Stimulated activated CD8-positive, alpha-beta memory T cell treated with anti-CD3 and anti-CD28 coated beads, Interleukin-15, amount 100 ng/mL, for 1 hour (primary cell): Measurements from ENCODE around the gene PLTP.

Source experiments
- DNase-seq: peaks from one replicate; pipeline ENCODE4 v3.0.0-alpha.2; 2020; ENCODE audit warnings: low read depth

Gene PLTP

GRCh38 chr20:45898285-45898684 is 13.7 kb downstream of the PLTP start:
- no peak for DNase-seq

DNA sequence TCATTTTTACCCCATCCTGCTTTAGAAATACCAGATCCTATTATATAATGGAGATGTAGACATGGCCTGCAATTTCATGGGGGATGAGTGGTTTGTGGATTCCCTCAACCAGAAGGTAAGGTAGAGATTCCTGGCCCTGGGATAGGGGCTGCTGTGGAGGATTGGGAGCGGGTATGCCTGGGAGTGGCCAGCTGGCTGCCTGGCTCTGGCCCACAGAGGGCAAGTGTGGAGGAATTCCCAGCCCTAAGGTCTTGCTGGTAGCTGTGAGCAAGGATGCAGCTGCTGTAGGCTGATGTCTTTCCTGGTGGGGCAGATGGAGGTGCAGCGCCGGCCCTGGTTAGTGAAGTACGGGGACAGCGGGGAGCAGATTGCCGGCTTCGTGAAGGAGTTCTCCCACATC is 14.3 kb downstream of the PLTP start:
- DNase-seq: no peak

- no peak for DNase-seq
Measured at GRCh38 chr20:45897289-45897688, 14.7 kb downstream of the PLTP start.

- DNase-seq: no peak
Measured at GRCh38 chr20:45896641-45897161, 15.3 kb downstream of the PLTP start.

DNA sequence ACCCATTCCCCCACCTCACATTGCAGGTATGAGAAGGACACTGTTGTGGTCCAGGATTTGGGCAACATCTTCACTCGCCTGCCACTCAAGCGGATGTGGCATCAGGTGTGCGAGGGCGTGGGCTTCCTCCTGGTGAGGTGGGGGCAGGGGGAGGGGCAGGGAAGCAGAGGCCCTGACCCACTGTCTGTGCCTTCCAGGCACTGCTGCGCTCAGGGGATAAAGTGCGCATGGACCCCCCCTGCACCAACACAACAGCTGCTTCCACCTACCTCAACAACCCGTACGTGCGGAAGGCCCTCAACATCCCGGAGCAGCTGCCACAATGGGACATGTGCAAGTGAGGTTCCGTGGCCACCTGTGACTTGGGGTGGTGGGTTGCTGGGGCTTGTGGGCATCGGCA is 17.2 kb downstream of the PLTP start:
- DNase-seq: no peak

DNA sequence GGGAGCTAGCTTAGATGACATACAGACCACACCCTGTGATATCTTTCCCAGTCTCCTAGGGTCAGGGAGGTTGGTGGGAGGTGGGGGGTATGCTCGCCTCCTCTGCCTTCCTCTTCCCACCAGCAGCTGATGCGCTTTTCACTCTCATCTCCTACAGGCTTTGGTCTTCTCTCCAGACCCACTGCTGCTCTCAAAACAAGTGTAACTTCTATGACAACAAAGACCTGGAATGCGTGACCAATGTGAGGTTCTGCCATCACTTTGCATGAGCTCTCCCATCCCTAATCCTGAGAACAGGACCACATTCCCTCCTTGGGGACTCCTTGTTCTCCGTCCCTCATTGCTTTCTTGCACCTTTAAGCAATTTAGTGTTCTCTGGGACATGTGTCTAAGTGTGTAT is 18.1 kb downstream of the PLTP start:
- DNase-seq: no peak

- no peak for DNase-seq
Measured at GRCh38 chr20:45892828-45893500, 19.0 kb downstream of the PLTP start.

- no peak for DNase-seq
Measured at GRCh38 chr20:45892049-45892825, 19.7 kb downstream of the PLTP start.

DNA sequence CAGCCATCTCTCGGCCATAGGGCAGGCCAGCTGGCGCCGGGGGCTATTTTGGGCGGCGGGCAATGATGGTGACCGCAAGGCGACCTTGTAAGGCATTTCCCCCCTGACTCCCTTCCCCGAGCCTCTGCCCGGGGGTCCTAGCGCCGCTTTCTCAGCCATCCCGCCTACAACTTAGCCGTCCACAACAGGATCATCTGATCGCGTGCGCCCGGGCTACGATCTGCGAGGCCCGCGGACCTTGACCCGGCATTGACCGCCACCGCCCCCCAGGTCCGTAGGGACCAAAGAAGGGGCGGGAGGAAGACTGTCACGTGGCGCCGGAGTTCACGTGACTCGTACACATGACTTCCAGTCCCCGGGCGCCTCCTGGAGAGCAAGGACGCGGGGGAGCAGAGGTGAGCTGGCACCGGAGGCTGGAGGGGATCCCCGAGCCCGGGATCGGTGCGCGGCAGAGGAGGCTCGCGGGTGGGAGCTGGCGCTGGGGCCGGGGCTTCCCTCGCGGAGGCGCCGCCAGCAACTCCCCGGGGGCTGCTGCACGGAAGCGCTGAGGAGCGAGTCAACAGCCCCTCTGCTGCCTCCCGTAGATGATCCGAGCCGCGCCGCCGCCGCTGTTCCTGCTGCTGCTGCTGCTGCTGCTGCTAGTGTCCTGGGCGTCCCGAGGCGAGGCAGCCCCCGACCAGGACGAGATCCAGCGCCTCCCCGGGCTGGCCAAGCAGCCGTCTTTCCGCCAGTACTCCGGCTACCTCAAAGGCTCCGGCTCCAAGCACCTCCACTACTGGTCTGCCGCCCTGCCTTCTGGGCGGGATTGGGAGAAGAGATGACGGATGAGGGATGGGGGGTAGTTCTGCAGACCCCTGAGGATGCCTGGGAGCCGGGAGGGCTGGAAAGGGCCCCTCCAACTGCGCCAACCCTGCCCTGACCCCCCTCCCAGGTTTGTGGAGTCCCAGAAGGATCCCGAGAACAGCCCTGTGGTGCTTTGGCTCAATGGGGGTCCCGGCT is 20.7 kb downstream of the PLTP start, which contains the start of the genes CTSA and NEURL2:
TSS of gene CTSA (plus strand) at position 351 of the 999 bp plus-strand sequence. CDS start at position 585, 234 bp downstream.
TSS of gene NEURL2 (minus strand) at position 224 of the 999 bp plus-strand sequence. CDS start at position 7, 217 bp downstream.
- peak; percentile 70 for DNase-seq

DNA sequence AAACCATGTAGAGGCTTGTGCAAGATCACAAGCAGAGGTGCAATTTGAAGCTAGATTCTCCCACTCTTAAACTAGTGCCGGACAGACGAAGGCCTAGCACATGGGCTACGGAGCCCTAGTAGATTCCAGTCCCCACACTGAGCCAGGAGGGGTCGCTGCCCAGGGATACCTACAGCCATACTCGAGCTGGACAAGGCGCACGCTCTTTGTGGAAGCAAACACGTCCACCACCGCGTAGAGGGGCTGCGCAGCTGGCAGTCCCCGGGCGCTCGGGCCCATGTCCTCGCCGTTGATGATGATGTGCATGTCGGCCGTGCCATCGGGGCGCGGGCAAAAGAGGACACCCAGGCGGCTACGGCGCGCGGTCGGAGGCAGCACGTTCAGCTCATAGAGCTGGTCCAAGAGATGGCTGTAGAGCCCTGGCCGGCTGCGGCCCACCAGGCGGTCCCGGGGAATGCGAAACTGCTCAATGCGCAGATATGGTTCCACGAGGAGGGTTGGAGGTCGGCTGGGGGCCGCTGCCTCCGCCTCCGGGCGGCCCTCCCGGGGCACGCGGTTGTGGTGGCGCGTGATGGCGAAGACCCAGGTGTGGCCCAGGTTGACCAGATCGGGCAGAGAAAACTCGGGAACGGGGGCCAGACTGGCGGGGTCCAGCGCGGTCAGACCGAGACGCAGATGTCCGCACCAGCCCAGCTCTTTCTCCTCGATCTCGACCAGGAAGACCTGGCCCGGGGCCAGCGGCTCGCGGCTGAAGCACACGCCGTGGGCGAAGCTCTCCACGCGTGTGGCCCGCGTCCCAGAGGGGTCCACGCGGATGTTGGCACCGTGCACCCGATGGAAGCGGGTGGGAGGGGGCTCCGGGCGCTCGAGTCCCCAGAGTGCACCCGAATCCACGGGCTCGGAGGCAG is 21.6 kb downstream of the PLTP start:
- no peak for DNase-seq

- DNase-seq: no peak
Measured at GRCh38 chr20:45888681-45889080, 23.3 kb downstream of the PLTP start.

DNA sequence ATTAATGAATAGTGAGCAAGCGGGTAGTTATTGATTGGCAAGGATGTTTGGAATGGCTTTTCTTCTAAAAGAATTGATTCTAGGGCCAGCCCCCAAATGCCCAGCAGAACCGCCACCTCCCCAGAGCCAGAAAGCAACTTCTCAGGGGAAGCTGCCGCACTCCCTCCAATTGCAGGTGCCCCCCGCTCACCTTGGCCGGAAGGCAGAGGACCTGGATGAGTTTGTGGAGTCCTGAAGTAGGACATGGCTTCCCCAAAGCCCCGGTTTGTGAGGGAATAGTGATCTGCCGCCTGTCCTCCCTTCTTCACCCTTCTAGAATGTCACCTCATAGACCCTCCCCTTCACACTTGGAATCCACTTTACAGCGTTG is 24.6 kb downstream of the PLTP start, which contains the start of gene SPATA25:
TSS of gene SPATA25 (minus strand) at position 277 of the 370 bp plus-strand sequence. CDS start at position 245, 32 bp downstream.
- DNase-seq: no peak

- no peak for DNase-seq
Measured at GRCh38 chr20:45886590-45887345, 25.2 kb downstream of the PLTP start.

DNA sequence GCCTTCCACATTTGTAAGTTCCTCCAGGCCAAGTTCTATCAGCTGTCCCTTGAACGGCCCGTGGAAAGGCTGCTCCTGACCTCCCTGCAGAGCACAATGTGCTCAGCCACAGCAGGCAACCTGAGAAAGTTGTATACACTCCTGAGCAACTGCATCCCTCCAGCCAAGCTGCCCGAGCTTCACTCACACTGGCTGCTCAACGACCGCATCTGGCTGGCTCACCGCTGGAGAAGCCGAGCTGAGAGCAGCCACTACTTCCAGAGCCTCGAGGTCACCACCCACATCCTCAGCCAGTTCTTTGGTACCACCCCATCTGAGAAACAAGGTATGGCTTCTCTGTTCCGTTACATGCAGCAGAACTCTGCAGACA is 28.9 kb downstream of the PLTP start:
- DNase-seq: no peak

- DNase-seq: no peak
Measured at GRCh38 chr20:45882469-45883099, 29.4 kb downstream of the PLTP start.

DNA sequence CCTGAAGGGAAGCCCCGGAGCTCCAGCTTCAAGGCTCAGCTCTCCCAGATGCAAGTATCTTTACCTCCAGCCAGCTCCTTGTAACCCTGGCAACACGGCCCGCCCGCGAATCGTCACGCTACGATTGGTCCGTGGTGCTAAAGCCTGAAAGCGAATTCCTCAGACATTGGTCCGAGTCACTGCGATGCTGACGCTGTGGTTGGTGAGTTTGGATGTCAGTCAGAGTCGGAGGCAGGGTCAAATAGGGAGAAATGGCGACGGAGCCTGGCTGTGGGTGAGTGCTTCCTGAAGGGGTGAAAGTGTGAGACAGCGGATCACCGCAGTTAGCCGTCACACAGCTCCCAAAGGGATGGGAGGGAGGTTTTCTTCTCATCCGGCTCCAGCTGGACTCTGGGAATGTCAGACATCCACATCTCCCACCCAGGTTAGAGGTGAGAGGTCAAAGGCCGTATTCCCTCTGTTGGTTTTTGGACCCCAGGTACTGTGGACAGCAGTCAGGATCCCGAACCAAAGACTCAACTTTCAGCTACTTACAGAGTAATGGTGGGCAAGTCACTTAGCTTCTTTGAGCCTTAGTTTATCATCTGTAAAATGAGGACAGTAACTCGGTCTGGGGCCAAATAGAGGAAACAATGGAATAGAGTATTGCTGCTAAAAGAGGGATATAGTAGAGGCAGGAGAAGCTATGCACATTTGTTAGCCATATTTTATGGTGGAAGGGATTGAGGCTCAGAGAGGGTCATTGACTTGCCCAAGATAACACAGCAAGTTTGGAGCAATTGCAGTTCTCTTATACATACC is 30.8 kb downstream of the PLTP start, which contains the start of gene ZSWIM1:
TSS of gene ZSWIM1 (plus strand) at position 240 of the 801 bp plus-strand sequence. CDS start 1,366 bp downstream, outside the sequence.
- peak; percentile 99 for DNase-seq

GRCh38 chr20:45878076-45878761 is 33.7 kb downstream of the PLTP start:
- DNase-seq: no peak

DNA sequence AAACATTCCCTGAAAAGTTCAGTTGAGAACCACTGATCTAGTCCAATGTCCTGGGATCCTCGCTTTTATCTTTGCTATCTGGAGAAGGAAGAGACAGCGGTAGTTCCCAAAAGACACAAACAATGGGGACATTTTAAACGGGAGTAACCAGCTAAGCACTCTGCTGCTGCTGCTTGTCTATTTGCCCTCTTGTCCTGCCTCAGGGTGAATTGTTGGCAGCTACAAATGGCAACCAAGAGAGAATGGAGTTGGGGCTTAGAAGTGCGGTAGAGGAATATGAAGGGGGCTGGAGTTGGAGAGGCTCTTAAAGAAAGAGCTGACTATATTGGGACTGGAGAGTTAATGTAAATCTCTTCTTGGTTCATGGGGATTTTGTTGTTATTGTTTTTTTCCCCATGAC is 37.4 kb downstream of the PLTP start:
- no peak for DNase-seq
